PC-3 (cell line): ENCODE results near the gene HOXD10. TPM values are rescaled to one million over a fixed set of nuclear protein-coding genes. Genes with fewer than 3 reads are reported as not detected.

Experiments
- ATAC-seq: fragments of 200-7000 bp; cut with Tn5 transposase; 2 replicates; pipeline ENCODE4 v1.9.1; 2020; ENCODE audit warnings: mild to moderate bottlenecking, moderate library complexity
- BruUV-seq: library from RNA; stranded (reverse); fragments of 400-500 nt; replicated peaks from 2 replicates; lab custom pipeline; 2021; lab: Mats Ljungman, UMichigan
- CTCF ChIA-PET: fragments of 300-600 bp; sonication (Branson Sonifier 250); formaldehyde crosslinking; loops from one replicate; lab custom pipeline; 2022; ENCODE audit warnings: antibody characterized with exemption; lab: Charles Lee
- POLR2A ChIA-PET: fragments of 300-600 bp; sonication (Branson Sonifier 250); formaldehyde crosslinking; loops from one replicate; lab custom pipeline; 2022; ENCODE audit warnings: antibody characterized with exemption; ENCODE audit not compliant: unreplicated experiment; lab: Charles Lee
- DNase-seq: peaks from one replicate; pipeline ENCODE4 v3.0.0-alpha.2; 2015
- H2AFZ ChIP-seq: fragments of 300-600 bp; sonication (generic); 2 replicates; pipeline ENCODE4 v1.6.0; 2016; ENCODE audit warnings: antibody characterized with exemption, low read length
- H3F3A ChIP-seq: fragments of 300-600 bp; sonication (generic); one replicate; pipeline ENCODE4 v1.6.0; 2017; ENCODE audit warnings: antibody characterized with exemption, low read length, control low read depth, mild to moderate bottlenecking; ENCODE audit not compliant: unreplicated experiment
- H3K27ac ChIP-seq: fragments of 300-600 bp; sonication (generic); 2 replicates; pipeline ENCODE4 v1.5.1; 2016; ENCODE audit warnings: mild to moderate bottlenecking, low read length
- H3K27me3 ChIP-seq: fragments of 300-600 bp; sonication (generic); 2 replicates; pipeline ENCODE4 v1.6.1; 2016; ENCODE audit warnings: low read length, mixed read lengths
- H3K36me3 ChIP-seq: fragments of 300-600 bp; sonication (generic); 2 replicates; pipeline ENCODE4 v1.6.1; 2016; ENCODE audit warnings: low read depth, mixed run types, low read length, mixed read lengths
- H3K4me1 ChIP-seq: fragments of 300-600 bp; sonication (generic); 2 replicates; pipeline ENCODE4 v1.5.1; 2016; ENCODE audit warnings: low read length; ENCODE audit not compliant: insufficient read depth
- H3K4me2 ChIP-seq: fragments of 300-600 bp; sonication (generic); 2 replicates; pipeline ENCODE4 v1.6.0; 2016; ENCODE audit warnings: low read length
- H3K4me3 ChIP-seq: fragments of 300-600 bp; sonication (generic); 2 replicates; pipeline ENCODE4 v1.5.1; 2016; ENCODE audit warnings: mild to moderate bottlenecking, low read length, mixed read lengths
- H3K79me2 ChIP-seq: fragments of 300-600 bp; sonication (generic); 2 replicates; pipeline ENCODE4 v1.6.1; 2017; ENCODE audit warnings: low read length, mixed read lengths
- H3K9ac ChIP-seq: fragments of 300-600 bp; sonication (generic); 2 replicates; pipeline ENCODE4 v1.6.0; 2016; ENCODE audit warnings: mild to moderate bottlenecking, low read length
- H3K9me2 ChIP-seq: fragments of 300-600 bp; sonication (generic); replicated peaks from 2 replicates; pipeline ENCODE4 v1.6.1; 2016; ENCODE audit warnings: mixed run types, low read length, mixed read lengths
- H3K9me3 ChIP-seq: fragments of 300-600 bp; sonication (generic); 2 replicates; pipeline ENCODE4 v1.6.1; 2016; ENCODE audit warnings: low read length, mixed read lengths
- H4K20me1 ChIP-seq: fragments of 300-600 bp; sonication (generic); 2 replicates; pipeline ENCODE4 v1.6.1; 2016; ENCODE audit warnings: low read length, mixed read lengths
- EZH2 ChIP-seq: fragments of 300-600 bp; sonication (generic); IDR thresholded peaks from one replicate; pipeline ENCODE4 v1.6.1; 2017; ENCODE audit warnings: antibody characterized with exemption, mild to moderate bottlenecking, low read length; ENCODE audit not compliant: unreplicated experiment
- EZH2phosphoT487 ChIP-seq: fragments of 300-600 bp; sonication (generic); IDR thresholded peaks from 2 replicates; pipeline ENCODE4 v1.6.1; 2018; ENCODE audit warnings: mild to moderate bottlenecking, antibody characterized with exemption, low read length, borderline replicate concordance
- intact Hi-C: fragments of 100-400 bp; cut with micrococcal nuclease; formaldehyde crosslinking; loops from 2 replicates; pipeline ENCODE4 v1.9.0; 2023
- total RNA-seq: library from RNA; depleted of rRNA; stranded (reverse); fragments of >200 nt; gene quantifications from 2 replicates; pipeline ENCODE4 v1.2.3, GENCODE V29; 2014
- TF ChIP-seq, protein P1 (sequence below): fragments of 300-600 bp; sonication (generic); conservative IDR thresholded peaks from 2 replicates; pipeline ENCODE4 v1.5.1; 2017; ENCODE audit warnings: antibody characterized with exemption, low read depth, mild to moderate bottlenecking, low read length

The HOXD10 gene
- total RNA-seq, 1 experiment from 2014 or later, result not detected

GRCh38 chr2:176091329-176092258 is 25.0 kb upstream of the HOXD10 start:
- CTCF ChIA-PET, result no interaction called here
- Histone ChIP-seq H3K4me1 (peaks cover 7% of the 10 kb centered on the region; the same call in 1 of the 2 replicates), H3K4me3 (no peak overlapping the region), H3K4me2 (no peak overlapping the region), H3K79me2 (no peaks in the 10 kb centered on the region), H3F3A (no peaks in the 10 kb centered on the region), H3K27ac (no peak overlapping the region), H2AFZ (no peak overlapping the region), H3K27me3 (peaks cover 40% of the 10 kb centered on the region), H3K36me3 (no peaks in the 10 kb centered on the region), H3K9ac (no peak overlapping the region), H3K9me2 (no peaks in the 10 kb centered on the region), H3K9me3 (no peaks in the 10 kb centered on the region), H4K20me1 (no peaks in the 10 kb centered on the region)
- no TSS peak for BruUV-seq
- DNase-seq (no peak), ATAC-seq (no peak)
- intact Hi-C loops, result loop anchor here (10.0 kb wide), 1 partner anchor 1057 kb away; no protein-coding TSS in a partner anchor
- POLR2A ChIA-PET, result interaction anchor here (0.6 kb wide), 1 partner anchor 224 kb away, joined by 3 read pairs; no protein-coding TSS in a partner anchor
- TF ChIP-seq, protein P1, sequence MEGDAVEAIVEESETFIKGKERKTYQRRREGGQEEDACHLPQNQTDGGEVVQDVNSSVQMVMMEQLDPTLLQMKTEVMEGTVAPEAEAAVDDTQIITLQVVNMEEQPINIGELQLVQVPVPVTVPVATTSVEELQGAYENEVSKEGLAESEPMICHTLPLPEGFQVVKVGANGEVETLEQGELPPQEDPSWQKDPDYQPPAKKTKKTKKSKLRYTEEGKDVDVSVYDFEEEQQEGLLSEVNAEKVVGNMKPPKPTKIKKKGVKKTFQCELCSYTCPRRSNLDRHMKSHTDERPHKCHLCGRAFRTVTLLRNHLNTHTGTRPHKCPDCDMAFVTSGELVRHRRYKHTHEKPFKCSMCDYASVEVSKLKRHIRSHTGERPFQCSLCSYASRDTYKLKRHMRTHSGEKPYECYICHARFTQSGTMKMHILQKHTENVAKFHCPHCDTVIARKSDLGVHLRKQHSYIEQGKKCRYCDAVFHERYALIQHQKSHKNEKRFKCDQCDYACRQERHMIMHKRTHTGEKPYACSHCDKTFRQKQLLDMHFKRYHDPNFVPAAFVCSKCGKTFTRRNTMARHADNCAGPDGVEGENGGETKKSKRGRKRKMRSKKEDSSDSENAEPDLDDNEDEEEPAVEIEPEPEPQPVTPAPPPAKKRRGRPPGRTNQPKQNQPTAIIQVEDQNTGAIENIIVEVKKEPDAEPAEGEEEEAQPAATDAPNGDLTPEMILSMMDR, result no peak
- TF ChIP-seq EZH2 (no peak), EZH2phosphoT487 (no peak)

- peak; percentile 11 for ATAC-seq
- Histone ChIP-seq H3K27ac (no peak within 1 kb of the TSS), H3K79me2 (no peaks in the 10 kb centered on the region), H3F3A (no peaks in the 10 kb centered on the region), H3K27me3 (peaks cover 40% of the 10 kb centered on the region), H3K9ac (no peak within 1 kb of the TSS), H3K4me1 (peaks cover 7% of the 10 kb centered on the region; the same call in 1 of the 2 replicates), H3K9me3 (no peaks in the 10 kb centered on the region), H3K4me3 (peak within 1 kb of the TSS; percentile 66), H2AFZ (peak within 1 kb of the TSS; percentile 78), H3K4me2 (peak within 1 kb of the TSS; percentile 84), H4K20me1 (no peaks in the 10 kb centered on the region), H3K36me3 (no peaks in the 10 kb centered on the region), H3K9me2 (no peaks in the 10 kb centered on the region)
- intact Hi-C loops, result loop anchor here (10.0 kb wide), 1 partner anchor 1058 kb away; no protein-coding TSS in a partner anchor
- CTCF ChIA-PET, result interaction anchor here (0.5 kb wide), 1 partner anchor 1701 kb away, joined by 8 read pairs; no protein-coding TSS in a partner anchor
- TF ChIP-seq EZH2phosphoT487 (no peak), EZH2 (no peak)
- TF ChIP-seq, protein P1, result no peak
- no TSS peak for BruUV-seq
- DNase-seq, result no peak
- POLR2A ChIA-PET, result interaction anchor here (0.6 kb wide), 1 partner anchor 225 kb away, joined by 3 read pairs; no protein-coding TSS in a partner anchor
Observed at GRCh38 chr2:176092270-176093144, 24.1 kb upstream of the HOXD10 start, which contains the start of gene HOXD13. Gene HOXD13 (plus strand): TSS chr2:176092721. CDS start chr2:176092891, 170 bp downstream.
